Activated CD4-positive, alpha-beta T cell treated with anti-CD3 and anti-CD28 coated beads, Interleukin-2, amount 50 U/mL, for 1 hour (primary cell): ENCODE measurements around the gene SMURF1.
"Not testable (repeated sequence)": the region's sequence is repeated elsewhere in the genome, so short reads cannot be mapped to it uniquely, and the experiment has no call there.

Experiments used
- DNase-seq: peaks from one replicate; pipeline ENCODE4 v3.0.0-alpha.2; 2020

The SMURF1 gene

DNA sequence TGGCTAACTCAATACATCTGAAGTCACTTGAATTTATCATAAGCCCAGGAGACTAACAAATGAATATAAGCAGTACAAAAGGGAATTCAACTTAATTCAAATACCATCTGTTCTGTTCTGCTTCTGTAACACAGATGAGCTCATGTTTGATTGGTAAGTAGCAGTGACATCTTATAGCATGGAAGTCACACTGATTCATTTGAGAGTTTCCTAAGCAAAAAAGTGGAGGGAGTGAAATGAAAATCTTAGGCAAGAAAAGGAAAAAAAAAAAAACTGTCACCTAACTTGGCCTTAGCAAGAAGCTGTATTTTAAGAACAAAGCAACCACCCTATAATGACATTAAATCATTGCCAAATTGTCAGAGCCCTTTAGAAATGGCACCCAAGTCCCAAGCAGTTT is 49.5 kb downstream of the SMURF1 start:
- DNase-seq, result no peak

DNA sequence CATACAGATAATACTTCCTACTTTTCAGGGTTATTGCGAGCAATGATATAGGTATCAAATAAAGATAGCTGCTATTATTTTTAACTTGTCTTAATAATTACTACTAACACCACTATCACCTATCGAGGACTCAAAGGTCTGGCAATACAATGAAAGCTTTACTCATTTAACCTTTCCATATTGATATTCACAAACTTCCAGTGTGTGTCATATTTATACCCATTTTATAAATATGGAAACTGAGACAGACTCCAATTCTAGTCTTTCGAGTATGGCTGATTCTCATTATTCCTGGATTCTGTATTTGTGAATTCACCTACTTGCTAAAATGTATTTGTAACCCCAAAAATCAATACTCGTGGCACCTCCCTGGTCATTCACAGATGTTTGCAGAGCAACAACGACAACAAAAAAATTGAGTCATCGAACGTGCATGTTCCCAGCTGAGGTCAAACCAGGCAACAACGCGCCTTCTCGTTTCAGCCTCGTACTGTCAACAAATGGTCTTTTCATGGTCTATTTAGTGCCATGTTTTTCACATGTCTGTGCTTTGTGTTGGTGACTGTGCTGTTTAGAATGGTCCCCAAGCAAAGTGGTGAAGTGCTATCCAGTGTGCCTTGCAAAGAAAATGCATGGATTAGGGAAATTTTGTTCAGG is 51.7 kb downstream of the SMURF1 start:
- no peak for DNase-seq

DNA sequence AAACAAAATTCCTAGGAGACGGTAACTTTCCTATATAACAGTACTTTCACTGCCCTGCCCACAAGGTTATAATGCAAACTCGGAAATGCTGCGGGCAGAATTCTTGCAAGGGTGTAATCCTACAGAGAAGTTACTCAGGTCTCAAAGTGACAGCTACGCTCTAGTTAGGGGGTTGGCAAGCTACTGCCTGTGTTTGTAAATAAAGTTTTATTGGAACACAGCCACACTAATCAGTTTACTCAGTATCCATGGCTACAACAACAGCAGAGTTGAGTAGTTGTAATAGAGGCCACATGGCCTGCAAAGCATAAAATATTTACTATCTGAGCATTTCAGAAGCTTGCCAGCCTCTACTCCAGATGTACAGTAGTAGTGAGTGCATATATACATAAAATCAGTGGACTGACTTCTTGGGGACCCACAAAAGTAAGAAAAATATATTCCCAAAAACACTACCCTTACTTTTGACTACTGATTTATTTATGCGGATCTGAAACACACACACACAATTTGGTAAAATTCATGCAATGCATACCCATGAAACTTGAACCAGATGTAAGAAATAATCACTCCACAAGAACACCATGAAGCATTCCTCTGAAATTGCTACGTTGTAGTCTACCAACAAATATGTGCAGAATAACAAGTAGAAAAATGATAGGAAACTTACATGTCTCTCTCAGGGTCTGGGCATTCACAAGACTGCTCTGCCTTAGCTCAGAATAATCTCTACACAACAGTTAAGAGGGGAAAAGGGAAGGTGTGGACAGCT is 53.0 kb downstream of the SMURF1 start:
- DNase-seq, result no peak

DNA sequence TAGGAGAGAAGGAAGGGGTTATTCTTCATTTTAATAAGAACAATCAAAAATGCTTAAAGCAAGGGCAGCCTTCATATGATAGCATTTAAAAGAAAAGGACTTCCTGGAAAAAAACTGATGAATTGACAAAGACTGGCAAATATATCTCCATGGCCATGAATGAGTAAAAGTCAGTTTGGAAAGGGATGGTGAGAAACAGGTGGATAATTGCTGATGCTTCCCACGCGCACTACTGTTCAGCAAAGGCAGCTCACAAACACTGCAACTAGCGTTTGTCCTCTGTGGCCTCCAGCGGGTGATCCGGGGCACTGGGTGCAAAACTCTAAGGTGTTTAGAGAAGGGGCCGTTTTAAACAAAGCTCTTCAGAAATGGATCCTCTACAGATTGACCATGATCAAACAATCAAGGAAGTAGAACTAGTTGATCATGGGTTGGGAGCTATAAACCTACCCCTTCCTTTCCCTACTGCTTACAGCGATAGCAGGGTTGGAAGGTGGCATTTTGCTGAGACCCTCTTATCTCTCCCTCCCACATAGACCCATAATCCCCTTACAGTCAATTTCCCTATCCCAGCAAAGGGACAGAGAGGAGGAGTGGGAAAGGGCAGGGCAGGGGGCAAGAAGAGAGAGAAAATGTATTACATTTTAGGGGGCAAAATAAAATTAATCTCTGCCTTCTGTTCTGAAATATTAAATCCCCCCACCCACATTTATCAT is 53.8 kb downstream of the SMURF1 start:
- DNase-seq, result no peak

DNA sequence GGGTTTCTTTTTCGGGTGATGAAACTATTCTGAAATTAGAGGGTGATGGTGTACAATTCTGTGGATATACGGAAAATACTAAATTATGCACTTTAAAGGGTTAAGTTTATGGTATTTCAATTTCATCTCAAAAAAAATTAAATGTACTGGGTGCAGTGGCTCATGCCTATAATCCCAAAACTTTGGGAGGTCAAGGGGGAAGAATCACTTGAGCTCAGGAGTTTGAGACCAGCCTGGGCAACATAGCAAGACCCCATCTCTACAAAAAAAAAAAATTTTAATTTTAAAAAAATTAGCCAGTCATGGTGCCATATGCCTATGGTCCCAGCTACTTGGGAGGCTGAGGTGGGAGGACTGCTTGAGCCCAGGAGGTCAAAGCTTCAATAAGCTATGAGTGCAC is 57.0 kb downstream of the SMURF1 start:
- DNase-seq, result no peak

DNA sequence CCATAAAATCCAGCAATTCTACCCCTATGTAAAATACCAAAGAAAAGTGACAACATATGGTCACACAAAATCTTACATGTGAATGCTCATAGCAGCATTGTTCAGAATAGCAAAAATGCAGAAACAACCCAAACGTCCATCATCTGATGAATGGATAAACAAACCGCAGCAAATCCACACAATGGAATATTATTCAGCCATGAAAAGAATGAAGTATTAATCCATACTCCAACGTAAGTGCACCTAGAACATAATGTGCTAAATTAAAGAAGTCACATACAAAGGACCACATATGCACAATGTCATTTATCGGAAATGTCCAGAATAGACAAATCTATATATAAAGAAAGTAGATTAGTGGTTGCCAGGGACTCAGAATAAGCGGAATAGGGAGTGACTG is 57.4 kb downstream of the SMURF1 start:
- DNase-seq, result no peak

DNA sequence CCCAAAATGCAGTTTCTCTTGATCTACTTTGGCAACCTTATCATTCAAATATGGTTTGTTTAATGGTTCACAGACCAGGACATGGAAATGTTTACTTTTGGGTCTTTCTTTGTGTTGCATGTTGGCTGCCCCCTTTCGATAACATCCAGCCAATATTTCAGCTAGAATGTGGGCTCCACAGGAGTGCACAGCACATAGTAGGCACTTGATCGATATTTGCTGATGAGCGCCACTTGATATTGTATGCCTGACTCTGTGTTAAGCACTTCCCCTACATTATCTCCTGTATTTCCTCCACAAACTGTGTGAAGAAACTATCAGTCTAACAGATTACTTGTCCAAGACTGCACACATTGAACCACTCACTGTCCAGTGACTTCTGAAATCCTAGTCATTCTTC is 60.2 kb downstream of the SMURF1 start:
- no peak for DNase-seq

DNA sequence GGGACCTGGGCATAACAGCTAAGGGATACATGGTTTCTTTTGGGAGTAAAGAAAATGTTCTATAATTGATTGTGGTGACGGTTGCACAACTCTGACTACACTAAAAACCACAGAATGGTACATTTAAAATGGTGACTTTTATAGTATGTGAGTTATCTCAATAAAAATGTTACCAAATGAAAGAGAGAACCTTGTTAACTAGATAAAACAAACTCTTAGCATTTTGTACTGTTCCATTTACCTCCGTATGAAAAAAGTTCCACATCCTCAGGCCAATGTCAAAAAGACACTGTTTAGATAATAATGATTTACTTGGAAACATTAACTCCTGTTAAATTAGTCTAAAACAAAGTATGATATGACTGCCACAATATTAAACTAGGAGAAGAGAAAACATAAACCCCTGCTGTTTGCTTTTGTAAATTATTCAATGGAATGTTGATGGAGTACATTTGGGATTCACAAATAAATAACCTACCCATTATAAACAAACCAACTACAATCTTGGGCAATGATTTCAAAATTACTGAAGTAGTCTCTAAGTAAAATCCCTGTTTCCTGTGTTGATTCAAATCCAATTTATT is 60.7 kb downstream of the SMURF1 start:
- no peak for DNase-seq

DNA sequence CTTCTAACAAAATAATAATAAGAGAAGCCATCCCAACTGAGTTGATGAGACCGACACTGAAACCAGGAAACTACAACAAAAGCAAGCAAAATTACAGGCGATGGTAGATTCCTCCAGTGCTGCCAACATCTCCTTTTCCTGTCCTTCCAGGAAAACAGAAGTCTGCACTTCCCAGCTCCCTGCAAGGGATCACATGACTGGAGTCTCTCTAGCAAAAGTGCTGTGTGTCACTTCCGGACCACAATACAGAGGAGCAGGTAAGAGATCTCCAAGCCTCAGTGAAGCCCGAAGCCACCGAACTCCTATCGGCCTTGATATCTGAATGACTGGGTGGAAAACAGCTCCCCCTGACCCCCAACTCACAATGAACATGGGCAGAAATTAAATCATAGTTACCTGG is 63.2 kb downstream of the SMURF1 start:
- no peak for DNase-seq

DNA sequence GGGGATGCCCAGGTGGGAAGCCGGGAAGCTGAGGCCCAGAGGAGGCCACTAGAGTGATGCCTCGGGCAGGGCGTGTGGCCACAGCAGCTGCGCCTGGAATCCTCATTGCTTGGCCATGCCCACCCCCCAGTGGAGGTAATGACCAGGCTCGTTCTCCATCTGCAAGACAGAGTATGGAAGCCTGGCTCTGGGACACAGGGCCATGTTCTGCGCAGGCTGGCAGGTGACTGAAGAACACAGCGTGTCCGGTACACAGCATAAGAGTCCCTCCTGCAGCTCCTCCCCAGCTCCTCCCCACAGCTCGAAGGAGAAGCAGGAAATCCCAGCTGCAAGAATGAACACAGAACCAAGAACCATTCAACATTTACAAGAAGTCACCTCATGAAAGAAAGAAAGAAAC is 64.8 kb downstream of the SMURF1 start:
- DNase-seq, result no peak

DNA sequence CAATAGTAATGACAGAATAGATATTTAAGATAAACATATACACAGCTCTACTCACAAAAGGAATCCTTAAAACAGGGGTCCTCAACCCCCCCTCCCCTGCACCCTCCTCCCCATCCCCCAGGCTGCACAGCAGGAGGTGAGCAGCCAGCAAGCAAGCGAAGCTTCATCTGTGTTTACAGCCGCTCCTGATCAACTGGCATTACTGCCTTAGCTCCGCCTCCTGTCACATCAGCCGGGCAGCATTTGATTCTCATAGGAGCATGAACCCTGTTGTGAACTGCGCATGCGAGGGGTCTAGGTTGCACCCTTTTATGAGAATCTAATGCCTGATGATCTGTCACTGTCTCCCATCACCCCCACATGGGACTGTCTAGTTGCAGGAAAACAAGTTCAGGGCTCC is 65.5 kb downstream of the SMURF1 start:
- no peak for DNase-seq

DNA sequence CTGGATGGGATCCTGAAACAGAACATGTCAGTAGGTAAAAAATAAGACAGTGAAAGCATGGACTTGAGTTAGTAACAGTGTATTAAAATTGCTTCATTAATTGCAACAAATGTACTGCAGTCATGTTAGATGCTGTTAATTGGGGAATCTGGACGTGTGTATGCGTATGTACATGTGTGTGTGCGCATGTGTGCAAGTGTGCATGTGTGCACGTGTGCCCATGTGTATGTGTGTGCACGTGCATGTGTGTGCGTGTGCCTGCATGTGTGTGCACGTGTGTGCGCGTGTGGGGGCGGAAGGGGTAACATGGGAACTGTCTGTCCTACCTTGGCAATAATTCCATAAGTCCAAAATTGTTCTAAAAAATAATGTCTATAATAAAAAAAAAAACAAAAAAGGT is 67.3 kb downstream of the SMURF1 start:
- DNase-seq, result no peak

DNA sequence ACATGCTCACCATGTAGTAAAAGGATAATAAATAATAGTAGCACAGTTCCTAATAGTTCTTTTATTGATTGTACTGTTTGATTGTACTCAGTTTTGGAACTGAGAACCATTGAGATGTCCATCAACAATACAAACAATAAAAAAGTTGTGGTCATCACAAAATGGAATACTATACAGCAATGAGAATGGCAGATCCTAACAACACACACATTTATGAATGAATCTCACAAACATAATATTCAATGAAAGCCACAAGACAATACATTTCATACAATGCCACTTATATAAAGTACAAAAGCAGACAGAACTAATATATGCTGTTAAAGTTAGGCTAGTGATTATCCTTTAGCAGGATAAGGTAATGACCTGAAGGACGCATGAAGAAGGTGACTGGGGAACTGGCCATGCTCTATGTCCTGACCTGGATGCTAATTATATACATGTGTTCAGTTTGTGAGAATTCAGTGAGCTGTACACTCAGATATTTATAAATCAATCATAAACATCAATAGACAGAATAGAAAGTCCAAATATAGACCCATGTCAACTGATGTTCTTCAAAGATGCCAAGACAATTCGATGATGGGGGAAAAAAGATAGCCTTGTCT is 70.0 kb downstream of the SMURF1 start:
- no peak for DNase-seq

DNA sequence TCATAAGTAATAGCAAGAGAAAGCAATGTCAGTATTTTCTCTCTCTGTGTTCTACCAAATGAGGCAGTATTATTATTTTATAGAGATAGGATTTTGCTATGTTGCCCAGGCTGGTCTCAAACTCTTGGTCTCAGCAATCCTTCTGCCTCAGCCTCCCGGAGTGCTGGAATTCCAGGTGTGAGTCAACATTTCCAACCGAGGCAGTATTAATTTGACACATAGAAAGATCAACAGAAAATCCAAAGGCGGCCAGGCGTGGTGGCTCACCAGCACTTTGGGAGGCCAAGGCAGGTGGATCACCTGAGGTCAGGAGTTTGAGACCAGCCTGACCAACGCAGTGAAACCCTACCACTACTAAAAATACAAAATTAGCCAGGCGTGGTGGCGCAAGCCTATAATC is 71.8 kb downstream of the SMURF1 start:
- no peak for DNase-seq

DNA sequence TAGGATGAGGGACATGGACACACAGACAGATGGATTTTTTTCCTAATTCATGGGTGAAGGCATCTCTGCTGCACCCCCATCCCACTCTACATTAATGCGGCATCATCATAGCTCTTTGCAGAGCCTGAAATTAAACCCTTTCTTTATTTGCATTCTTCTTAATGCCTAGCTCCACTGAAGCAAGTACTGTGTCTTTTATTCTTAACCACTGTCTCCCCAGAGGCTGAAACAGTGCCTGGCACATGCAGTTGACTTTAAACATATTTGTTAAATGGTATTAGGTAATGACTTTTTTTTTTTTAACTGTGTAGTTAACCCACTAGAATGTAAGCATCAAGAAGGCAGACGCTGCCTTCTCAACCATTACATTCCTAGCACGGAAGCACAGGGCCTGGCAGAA is 73.5 kb downstream of the SMURF1 start:
- no peak for DNase-seq

DNA sequence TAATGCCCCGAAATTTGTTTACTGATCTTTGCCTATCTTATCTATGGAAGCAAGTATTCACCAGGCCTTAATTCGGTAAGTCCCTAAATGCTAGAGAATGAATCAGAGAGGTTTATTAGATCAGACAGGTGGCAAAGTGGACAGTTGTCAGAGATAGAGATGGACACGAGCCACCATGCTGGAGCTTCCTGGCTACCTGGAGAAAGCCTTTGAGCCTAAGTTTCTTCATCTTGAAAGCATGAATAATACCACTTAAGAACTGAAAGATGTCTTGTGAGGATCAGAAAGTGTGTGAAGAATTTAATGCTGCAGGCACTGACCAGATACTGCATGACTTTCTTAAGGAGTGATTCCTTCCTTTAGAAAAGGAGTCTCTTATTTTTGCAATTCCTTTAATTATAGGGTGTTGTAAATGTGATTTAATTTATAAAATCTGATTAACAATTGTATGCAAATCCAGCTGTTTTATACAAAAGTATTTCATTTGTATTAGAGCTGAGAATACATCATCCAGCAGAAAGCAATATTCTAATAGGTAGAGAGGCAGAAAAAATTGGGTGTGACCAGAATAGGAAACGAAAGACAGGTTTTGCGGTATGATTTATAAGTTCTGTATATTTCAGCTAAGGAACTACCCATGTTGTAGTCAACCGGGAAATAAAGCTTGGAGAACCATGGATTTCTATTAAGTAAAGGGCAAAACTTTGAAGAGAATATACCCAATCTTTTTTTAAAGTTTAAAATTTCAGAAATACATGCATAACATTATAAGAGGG is 82.7 kb downstream of the SMURF1 start:
- no peak for DNase-seq

DNA sequence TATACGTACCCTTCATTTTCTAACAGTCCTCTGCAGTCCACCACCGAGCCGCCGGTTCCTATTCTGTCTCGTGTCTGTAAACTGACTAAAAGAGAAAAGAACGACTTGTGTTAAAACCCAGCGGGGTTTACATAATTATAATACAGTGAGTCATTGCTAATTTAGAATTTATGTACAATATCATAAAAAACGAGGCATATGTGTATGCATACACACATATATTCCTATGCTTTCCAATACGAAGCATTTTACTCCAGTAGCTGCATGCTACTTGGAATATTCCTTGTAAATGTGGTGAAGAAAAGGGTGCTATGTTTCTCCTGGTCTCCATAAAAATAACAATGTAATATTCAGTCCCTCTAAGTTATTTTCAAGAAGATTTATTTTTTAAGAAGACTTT is 89.1 kb downstream of the SMURF1 start:
- DNase-seq, result no peak

DNA sequence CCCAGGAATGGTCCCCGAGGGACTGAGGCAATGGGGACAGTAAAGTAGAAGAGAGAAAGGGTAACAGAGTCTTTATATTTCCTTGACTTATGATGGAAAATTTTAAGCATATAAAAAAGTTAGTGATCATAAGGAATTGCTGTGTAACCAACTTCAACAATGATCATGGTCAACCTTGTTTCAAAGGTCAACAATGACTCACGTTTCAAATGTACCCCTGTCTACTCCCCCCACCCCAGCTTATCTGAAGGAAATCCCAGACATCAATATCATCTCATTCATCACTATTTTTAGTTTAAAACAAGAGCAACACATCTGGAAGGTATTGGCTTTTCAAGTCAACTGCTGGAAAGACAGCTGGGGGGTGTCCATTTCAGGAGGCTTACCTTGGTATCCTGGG is 92.9 kb downstream of the SMURF1 start:
- DNase-seq, result no peak

DNA sequence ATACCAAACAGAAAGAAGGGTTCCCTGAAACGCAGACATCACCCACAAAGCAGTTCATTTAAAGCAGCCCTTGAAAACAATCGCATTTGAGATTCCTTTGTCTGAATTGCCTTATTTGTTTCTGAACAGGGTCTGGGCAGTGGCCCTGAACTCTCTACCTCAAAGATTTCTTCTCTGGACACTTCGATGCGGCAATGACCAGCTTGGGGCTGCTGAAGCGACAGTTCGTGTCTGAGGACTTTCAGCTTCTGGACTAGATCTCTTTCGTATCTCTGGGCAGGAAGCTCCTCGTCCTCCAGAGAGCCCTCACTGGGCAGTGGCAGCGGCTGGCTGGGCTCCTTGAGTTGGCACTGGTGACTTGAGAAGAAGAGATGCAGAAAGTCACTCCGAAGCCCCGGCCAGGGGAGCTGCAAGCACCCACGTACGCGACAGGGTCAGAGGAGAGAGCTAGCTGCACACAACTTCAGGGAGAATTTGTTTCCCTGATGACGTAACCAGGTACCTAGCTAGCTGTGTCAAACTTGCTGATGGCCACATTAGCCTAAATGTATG is 96.3 kb downstream of the SMURF1 start:
- no peak for DNase-seq

DNA sequence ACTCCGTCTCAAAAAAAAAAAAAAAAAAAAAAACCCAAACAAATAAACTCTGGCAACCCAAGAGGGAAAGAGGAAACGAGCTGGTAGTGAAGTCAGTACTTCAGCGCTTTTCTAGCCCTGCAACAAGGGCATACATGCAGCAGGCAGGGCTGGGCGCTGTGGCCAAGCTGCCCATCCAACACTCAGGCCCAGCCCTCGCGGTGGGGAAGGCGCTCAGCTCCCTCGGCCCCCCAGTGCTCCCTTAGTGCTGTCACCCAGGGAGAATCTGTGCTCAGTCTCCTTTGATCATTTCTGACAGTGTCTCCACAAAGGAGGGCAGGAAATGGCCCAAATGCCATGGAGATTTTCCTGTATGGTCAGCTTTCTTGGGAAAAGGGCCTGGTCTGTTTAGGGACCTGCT is 97.2 kb downstream of the SMURF1 start:
- DNase-seq, result no peak

DNA sequence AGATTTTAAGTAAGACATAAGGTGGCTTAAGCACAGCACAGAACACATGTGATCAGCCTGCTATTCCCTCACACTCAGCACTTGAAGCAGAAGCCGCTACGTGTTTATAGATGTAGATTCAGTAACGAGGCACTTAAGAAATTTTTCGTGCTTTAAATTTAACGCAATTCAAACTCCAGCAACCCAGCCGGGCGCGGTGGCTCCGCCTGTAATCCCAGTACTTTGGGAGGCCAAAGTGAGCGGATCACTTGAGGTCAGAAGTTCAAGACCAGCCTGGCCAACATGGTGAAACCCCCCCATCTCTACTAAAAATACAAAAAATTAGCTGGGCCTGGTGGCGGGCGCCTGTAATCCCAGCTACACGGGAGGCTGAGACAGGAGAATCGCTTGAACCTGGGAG is 97.6 kb downstream of the SMURF1 start:
- not testable (repeated sequence) for DNase-seq

DNA sequence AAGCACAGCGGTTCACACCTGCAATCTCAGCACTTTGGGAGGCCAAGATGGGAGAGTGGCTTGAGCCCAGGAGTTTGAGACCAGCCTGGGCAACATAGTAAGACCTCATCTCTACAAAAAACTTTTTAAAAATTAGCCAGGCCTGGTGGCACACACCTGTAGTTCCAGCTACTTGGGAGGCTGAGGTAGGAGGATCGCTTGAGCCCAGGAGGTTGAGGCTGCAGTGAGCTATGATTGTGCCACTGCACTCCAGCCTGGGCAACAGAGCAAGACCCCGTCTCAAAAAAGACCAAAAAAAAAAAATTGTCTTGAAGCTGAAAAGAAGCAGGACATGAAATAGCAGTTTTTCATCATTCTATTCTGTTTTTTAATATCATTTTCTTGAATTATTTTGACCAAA is 99.0 kb downstream of the SMURF1 start:
- DNase-seq, result not testable (repeated sequence)
